CD4-positive, alpha-beta T cell (primary cell): Measurements from ENCODE around the gene HEPHL1. TPM values are rescaled to one million over a fixed set of nuclear protein-coding genes. Genes with fewer than 3 reads are reported as not detected.
"Not testable (repeated sequence)": the region's sequence is repeated elsewhere in the genome, so short reads cannot be mapped to it uniquely, and the experiment has no call there.

Experiments used
- ATAC-seq: fragments of 200-7000 bp; cut with Tn5 transposase; one replicate; pipeline ENCODE4 v1.10.0; 2022; ENCODE audit warnings: mild to moderate bottlenecking; ENCODE audit not compliant: poor library complexity
- CTCF ChIA-PET: fragments of 350-600 bp; sonication (Branson Sonifier 250); formaldehyde crosslinking; loops from one replicate; lab custom pipeline; 2021; ENCODE audit warnings: antibody characterized with exemption, inconsistent platforms; lab: Charles Lee
- POLR2A ChIA-PET: fragments of 350-600 bp; sonication (Branson Sonifier 250); formaldehyde crosslinking; loops from one replicate; lab custom pipeline; 2021; ENCODE audit warnings: antibody characterized with exemption, inconsistent platforms; lab: Charles Lee
- DNase-seq, 14 experiments: peaks; one replicate each; pipeline ENCODE4 v3.0.0-alpha.2; 2013 to 2020; ENCODE audit warnings: mixed read lengths in 2 of 14
- H3K27ac ChIP-seq, 2 donors: one replicate each; pipeline versions ENCODE4 v1.5.1 to v1.7.0; 2013; ENCODE audit warnings: low read length in 2 of 2, low read depth in 1 of 2, mild to moderate bottlenecking in 1 of 2
- H3K27me3 ChIP-seq, 2 experiments: 1 replicate in 1 of 2; 2 replicates in 1 of 2; pipeline versions ENCODE4 v1.6.1 to v1.7.0; 2013; ENCODE audit warnings: low read length in 2 of 2, control low read depth in 1 of 2, mild to moderate bottlenecking in 1 of 2, moderate library complexity in 1 of 2; ENCODE audit not compliant: insufficient read depth in 2 of 2, control insufficient read depth in 1 of 2
- H3K36me3 ChIP-seq: one replicate; pipeline ENCODE4 v1.6.1; 2013; ENCODE audit warnings: low read length, control low read depth; ENCODE audit not compliant: insufficient read depth
- H3K4me1 ChIP-seq: one replicate; pipeline ENCODE4 v1.6.1; 2013; ENCODE audit warnings: low read length, control low read depth; ENCODE audit not compliant: insufficient read depth
- H3K4me3 ChIP-seq: one replicate; pipeline ENCODE4 v1.5.1; 2013; ENCODE audit warnings: mild to moderate bottlenecking, low read length, moderate library complexity
- H3K9me3 ChIP-seq, 2 experiments: 1 replicate in 1 of 2; 2 replicates in 1 of 2; pipeline versions ENCODE4 v1.6.1 to v1.7.0; 2013; ENCODE audit warnings: low read length in 2 of 2, mild to moderate bottlenecking in 2 of 2, control low read depth in 1 of 2, moderate library complexity in 1 of 2; ENCODE audit not compliant: control insufficient read depth in 1 of 2, insufficient read depth in 1 of 2
- H3K27ac Mint-ChIP-seq: one replicate; pipeline ENCODE4 v1.8.0; 2020; ENCODE audit warnings: mixed read lengths
- H3K27me3 Mint-ChIP-seq: one replicate; pipeline ENCODE4 v1.8.0; 2021; ENCODE audit warnings: mixed read lengths
- H3K36me3 Mint-ChIP-seq: one replicate; pipeline ENCODE4 v1.8.0; 2021; ENCODE audit warnings: low read depth, mixed read lengths
- H3K4me1 Mint-ChIP-seq: one replicate; pipeline ENCODE4 v1.8.0; 2021; ENCODE audit warnings: low read depth, mixed read lengths
- H3K4me3 Mint-ChIP-seq: one replicate; pipeline ENCODE4 v1.8.0; 2020; ENCODE audit warnings: mild to moderate bottlenecking, mixed read lengths
- H3K9me3 Mint-ChIP-seq: one replicate; pipeline ENCODE4 v1.8.0; 2020; ENCODE audit warnings: mixed read lengths
- CTCF ChIP-seq: fragments of 200-600 bp; IDR thresholded peaks from one replicate; pipeline ENCODE4 v1.8.0; 2022; ENCODE audit warnings: antibody characterized with exemption, mild to moderate bottlenecking
- intact Hi-C, 2 experiments: fragments of 100-400 bp; cut with DNase I in 1 of 2; cut with micrococcal nuclease in 1 of 2; formaldehyde crosslinking; loops; one replicate each; pipeline versions ENCODE4 v1.15.1 to v1.9.0; 2023 to 2025; cut with DNase I, micrococcal nuclease
- polyA plus RNA-seq, 2 donors: library from polyadenylated mRNA; unstranded; fragments of 120-200 nt; gene quantifications; one replicate each; pipeline ENCODE4 v1.2.1, GENCODE V29; 2013
- total RNA-seq, 174 experiments: library from RNA in 2 of 174; stranded (reverse) in 2 of 174; gene quantifications; one replicate each; pipeline ENCODE4 v1.2.3 and lab custom pipeline; 2021 to 2026

The HEPHL1 gene
- total RNA-seq: not detected
- polyA plus RNA-seq (2013, experiment 1 of 2): 0.01 TPM
- polyA plus RNA-seq (2013, experiment 2 of 2): 0.01 TPM
- 0 to 0.13 (median 0) reads per million in 172 experiments for total RNA-seq (lab: John Stamatoyannopoulos, UW)

GRCh38 chr11:94020777-94021481 is at the start of gene HEPHL1:
TSS of gene HEPHL1 (plus strand) at chr11:94021354. CDS start at chr11:94021369, 15 bp downstream.
- Histone ChIP-seq H3K4me1 (no peaks in the 10 kb centered on the region), H3K4me3 (no peak within 1 kb of the TSS), H3K27ac (no peak within 1 kb of the TSS), H3K36me3 (no peaks in the 10 kb centered on the region), H3K9me3 (no peaks in the 10 kb centered on the region), H3K27me3 (no peaks in the 10 kb centered on the region)
- CTCF ChIA-PET: no interaction called here
- no peaks in the 10 kb centered on the region for H3K4me1 Mint-ChIP-seq
- intact Hi-C loops: no loop called here
- no peak within 1 kb of the TSS for H3K4me3 Mint-ChIP-seq
- no peak within 1 kb of the TSS for H3K27ac Mint-ChIP-seq
- H3K36me3 Mint-ChIP-seq: no peaks in the 10 kb centered on the region
- POLR2A ChIA-PET: no interaction called here
- no peak for ATAC-seq
- no peak for TF ChIP-seq CTCF
- H3K27me3 Mint-ChIP-seq: peaks cover 4% of the 10 kb centered on the region
- DNase-seq: no peak
- H3K9me3 Mint-ChIP-seq: peaks cover 2% of the 10 kb centered on the region

GRCh38 chr11:93972790-93973189 is 48.4 kb upstream of the HEPHL1 start:
- Histone ChIP-seq H3K36me3 (no peaks in the 10 kb centered on the region), H3K4me1 (no peaks in the 10 kb centered on the region), H3K27ac (no peak overlapping the region), H3K27me3 (no peaks in the 10 kb centered on the region), H3K4me3 (no peak overlapping the region), H3K9me3 (peaks cover 4 to 5% of the 10 kb centered on the region in 2 experiments)
- no peak overlapping the region for H3K4me3 Mint-ChIP-seq
- ChIA-PET CTCF (no interaction called here), POLR2A (no interaction called here)
- no peak for TF ChIP-seq CTCF
- DNase-seq (no peak), ATAC-seq (no peak)
- H3K36me3 Mint-ChIP-seq: no peaks in the 10 kb centered on the region
- intact Hi-C loops: no loop called here
- peaks cover 35% of the 10 kb centered on the region for H3K27me3 Mint-ChIP-seq
- peaks cover 3% of the 10 kb centered on the region for H3K9me3 Mint-ChIP-seq
- no peaks in the 10 kb centered on the region for H3K4me1 Mint-ChIP-seq
- no peak overlapping the region for H3K27ac Mint-ChIP-seq

- H3K4me1 Mint-ChIP-seq, H3K9me3 ChIP-seq, intact Hi-C loops, H3K4me3 ChIP-seq, H3K36me3 ChIP-seq, H3K9me3 Mint-ChIP-seq, H3K27ac ChIP-seq, POLR2A ChIA-PET, H3K4me3 Mint-ChIP-seq, H3K27ac Mint-ChIP-seq, H3K36me3 Mint-ChIP-seq, H3K4me1 ChIP-seq, CTCF ChIA-PET, DNase-seq, ATAC-seq, H3K27me3 ChIP-seq: not testable (repeated sequence)
- peaks cover 35% of the 10 kb centered on the region for H3K27me3 Mint-ChIP-seq
Measured at GRCh38 chr11:93973322-93974051, 47.7 kb upstream of the HEPHL1 start.
